ENCODE data around the gene GALNT14. TPM values are rescaled to one million over a fixed set of nuclear protein-coding genes. Genes with fewer than 3 reads are reported as not detected.

The GALNT14 gene
- total and polyA plus RNA-seq, 9 of the 15 experiments (the other 6 are each of a cell fraction or from before 2014, with no cell fraction given) = 0.11 TPM; not detected in 8

GRCh38 chr2:31108561-31109286, 29.5 kb downstream of the GALNT14 start:
- Histone ChIP-seq H3K36me3 (ENCODE audit: control insufficient read depth, insufficient read depth, low read length) (no peaks in the 10 kb centered on the region), H3K4me1 (replicated peaks in 1 of 2; ENCODE audit: control insufficient read depth in 2 of 2, insufficient read depth in 2 of 2, low read length in 2 of 2) (no peaks in the 10 kb centered on the region), H3K79me2 (ENCODE audit: control insufficient read depth, insufficient read depth, low read length) (no peaks in the 10 kb centered on the region), H3K27ac (ENCODE audit: extremely low read depth, low read depth, low read length) (no peak overlapping the region), H3K9me1 (ENCODE audit: control insufficient read depth, insufficient read depth, low read length) (no peaks in the 10 kb centered on the region), H3K9me3 (replicated peaks; ENCODE audit: control insufficient read depth, insufficient read depth, low read depth, low read length) (no peaks in the 10 kb centered on the region), H3K4me2 (ENCODE audit: insufficient read depth, low read length) (no peak overlapping the region), H4K20me1 (replicated peaks; ENCODE audit: control insufficient read depth, insufficient read depth, low read length) (no peaks in the 10 kb centered on the region), H3K4me3 (no peak overlapping the region), H2AFZ (ENCODE audit: low read depth, low read length) (no peak overlapping the region), H3K9ac (ENCODE audit: insufficient read depth in 1 of 2, low read depth in 2 of 2, low read length in 2 of 2) (no peak overlapping the region), H3K27me3 (ENCODE audit: control insufficient read depth in 2 of 2, insufficient read depth in 2 of 2, low read length in 2 of 2) (no peaks in the 10 kb centered on the region; a peak in 1 of 5 replicates)
- ATAC-seq = no peak
- POLR2A ChIA-PET = interaction anchor here (1.0 kb wide), 1 partner anchor 25 kb away, joined by 3 read pairs; no protein-coding TSS in a partner anchor
- intact Hi-C loops (cut with micrococcal nuclease) = no loop called here
- DNase-seq (ENCODE audit: extremely low read depth in 1 of 4, low spot score in 3 of 4) = no peak
- 0% methylated on average over 3 of the region's 3 CpGs for WGBS (ENCODE audit: insufficient coverage, low coverage, missing lambda C conversion rate)
- BruUV-seq (replicated peaks) = no TSS peak
- CTCF ChIA-PET (ENCODE audit: low intra/inter-chr PET ratio) = no interaction called here
- in situ Hi-C loops (cut with MboI) = no loop called here
- TF ChIP-seq MECOM (CRISPR knock-in tag; IDR thresholded peaks at IDR 0.05) (no peak), ZBTB5 (IDR thresholded peaks at IDR 0.05) (no peak), MAFK (IDR thresholded peaks at IDR 0.05; ENCODE audit: low read length) (no peak), CBX1 (IDR thresholded peaks at IDR 0.05; ENCODE audit: low read depth) (no peak), MYBL2 (IDR thresholded peaks at IDR 0.05; ENCODE audit: low read depth) (no peak), MYBL2 (CRISPR knock-in tag; IDR thresholded peaks at IDR 0.05; ENCODE audit: borderline replicate concordance) (no peak), ZNF551 (CRISPR knock-in tag; IDR thresholded peaks at IDR 0.05) (no peak), ARID2 (IDR thresholded peaks at IDR 0.05) (no peak), SLC30A9 (CRISPR knock-in tag; IDR thresholded peaks at IDR 0.05) (no peak), RUNX1 (IDR thresholded peaks at IDR 0.05; ENCODE audit: low read depth) (no peak), BRD9 (IDR thresholded peaks at IDR 0.05; ENCODE audit: low read depth, partially characterized antibody) (no peak), RBM15 (IDR thresholded peaks at IDR 0.05; ENCODE audit: insufficient read depth, low read length) (no peak), ZNF232 (CRISPR knock-in tag; IDR thresholded peaks at IDR 0.05) (no peak), KLF16 (IDR thresholded peaks at IDR 0.05) (no peak), ZNF146 (CRISPR knock-in tag; IDR thresholded peaks at IDR 0.05; ENCODE audit: unreplicated experiment) (no peak), HDAC8 (tag; IDR thresholded peaks at IDR 0.05) (no peak)
- FAIRE-seq = no peak
